Right forelimb (tissue), 1 donor: Measurements from ENCODE around the gene KIAA0319L.
"Not testable (repeated sequence)": the region's sequence is repeated elsewhere in the genome, so short reads cannot be mapped to it uniquely, and the experiment has no call there.

Experiments used
- DNase-seq: peaks from one replicate; pipeline ENCODE4 v3.0.0-alpha.2; 2018

Gene KIAA0319L

DNA sequence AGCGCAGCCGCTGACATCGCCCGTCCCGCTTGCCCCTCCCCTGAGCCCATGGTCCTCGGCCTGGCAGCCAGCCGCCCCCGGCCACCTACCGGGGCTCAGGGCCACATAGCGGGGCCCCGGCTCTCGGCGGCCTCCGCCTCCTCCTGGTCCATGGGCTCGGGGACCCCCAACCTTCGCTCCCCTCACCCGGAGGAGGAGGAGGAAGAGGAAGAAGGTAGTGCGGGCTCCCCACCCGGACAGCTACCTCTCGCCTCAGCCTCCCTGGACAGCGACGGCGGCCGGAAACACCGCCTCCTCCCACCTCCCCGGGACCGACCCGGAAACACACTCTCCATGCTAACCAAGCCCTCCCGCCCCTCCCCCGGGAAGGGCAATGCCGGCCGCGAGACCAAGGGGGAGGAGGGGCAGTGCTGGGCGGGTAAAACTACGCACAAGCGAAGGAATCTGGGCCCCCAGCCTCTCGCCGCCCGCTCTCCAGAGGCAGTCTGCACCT lies at the start of gene KIAA0319L:
Gene KIAA0319L (minus strand): TSS at position 286 of the 493 bp plus-strand sequence. CDS start 2,912 bp downstream, outside the sequence.
- DNase-seq: no peak

GRCh38 chr1:35605867-35606182 lies 48.6 kb upstream of the KIAA0319L start:
- DNase-seq: no peak

DNA sequence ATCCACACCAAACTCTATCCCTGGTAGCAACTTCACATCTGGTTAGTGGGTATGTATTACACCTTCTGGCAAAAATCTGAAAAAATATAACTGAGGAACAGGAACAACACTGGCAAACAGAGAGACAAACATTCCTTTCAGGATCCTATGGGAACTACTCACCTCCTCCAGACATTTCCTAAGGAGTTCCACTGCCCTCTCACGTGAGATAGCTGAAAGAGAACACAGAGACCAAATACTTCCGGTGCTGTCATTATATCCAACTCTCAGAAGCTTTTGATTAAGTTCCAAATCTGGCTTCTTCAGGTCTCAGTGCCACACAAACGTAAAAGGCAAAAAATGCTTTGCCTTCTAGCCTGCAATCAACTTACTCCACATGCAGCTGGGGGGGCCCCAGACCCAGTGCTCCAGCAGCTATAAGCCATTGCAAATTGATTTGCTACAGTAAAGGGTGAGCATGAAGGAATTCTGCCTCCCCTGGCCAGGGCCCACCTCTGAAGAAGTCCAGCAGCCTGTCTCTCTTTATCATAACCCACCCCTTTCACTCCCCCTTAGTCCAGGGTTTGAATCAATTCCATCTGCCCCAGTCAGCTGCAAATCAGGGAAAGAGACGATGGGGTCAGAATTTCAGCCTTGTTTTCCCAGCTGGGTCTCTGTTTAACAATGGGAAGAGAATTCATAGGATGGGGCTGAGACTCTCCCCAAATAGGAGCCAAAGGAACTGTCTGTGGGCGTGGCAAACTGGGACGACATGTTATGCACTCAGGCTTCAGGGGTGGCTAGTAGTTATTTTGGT lies 48.1 kb upstream of the KIAA0319L start:
- no peak for DNase-seq

DNA sequence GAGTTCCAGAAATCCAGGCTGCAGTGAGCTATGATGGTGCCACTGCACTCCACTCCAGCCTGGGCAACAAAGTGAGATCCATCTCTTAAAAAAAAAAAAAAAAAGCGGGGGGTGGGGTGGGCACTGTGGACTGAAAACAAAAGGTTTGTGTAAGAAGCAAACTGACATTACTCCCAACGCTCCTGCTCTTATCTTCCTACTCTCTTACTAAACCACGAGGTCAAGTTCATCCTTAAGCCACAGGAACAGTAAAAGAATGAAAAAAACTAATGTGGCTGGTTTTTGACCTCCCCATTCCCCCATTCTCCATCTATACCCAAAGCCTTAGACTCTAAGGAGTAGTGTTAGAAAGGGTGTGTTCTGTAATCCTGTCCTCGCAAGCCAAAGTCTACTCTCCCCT lies 46.7 kb upstream of the KIAA0319L start:
- DNase-seq: no peak

DNA sequence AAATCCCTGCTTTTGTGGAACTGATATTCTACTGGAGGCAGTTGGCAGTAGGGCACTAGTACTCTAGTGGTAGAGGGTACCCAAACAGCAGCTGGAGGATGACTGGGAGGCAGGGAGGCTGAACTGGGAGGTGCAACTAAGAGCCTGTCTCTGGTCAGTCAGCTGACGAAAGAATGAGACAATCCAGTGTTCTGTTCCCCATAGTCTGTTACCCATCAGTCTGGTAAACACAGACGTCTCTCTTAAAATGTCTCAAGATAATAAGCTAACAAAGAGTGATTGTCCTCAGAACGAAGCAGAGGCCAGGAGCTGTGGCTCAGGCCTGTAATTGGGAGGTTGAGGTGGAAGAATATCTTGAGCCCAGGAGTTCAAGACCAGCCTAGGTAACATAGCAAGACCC lies 46.3 kb upstream of the KIAA0319L start:
- DNase-seq: no peak

- DNase-seq: no peak
These were observed 43.4 kb upstream of the KIAA0319L start for GRCh38 chr1:35600593-35600992.

DNA sequence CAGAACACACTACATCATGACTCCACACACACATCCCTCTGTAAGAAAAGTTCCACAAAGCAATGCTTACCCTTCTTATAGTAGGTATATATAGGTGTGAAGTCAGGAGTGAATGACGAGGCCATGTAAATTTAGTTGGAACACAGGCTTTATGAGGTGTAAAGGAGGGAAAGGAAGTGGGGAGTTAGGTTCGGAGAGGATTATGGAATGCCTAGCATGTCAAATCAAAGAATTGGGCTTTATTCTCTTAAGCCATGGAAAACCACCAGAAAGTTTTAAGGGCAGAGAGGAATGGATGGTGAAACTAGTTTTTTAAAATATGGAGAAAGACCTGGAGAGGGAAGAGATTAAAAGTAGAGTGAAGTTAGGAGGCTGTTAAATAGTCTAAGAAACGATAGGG lies 42.2 kb upstream of the KIAA0319L start:
- no peak for DNase-seq

- no peak for DNase-seq
These were observed 41.7 kb upstream of the KIAA0319L start for GRCh38 chr1:35598895-35599294.

GRCh38 chr1:35597870-35598269 lies 40.7 kb upstream of the KIAA0319L start:
- DNase-seq: no peak

- DNase-seq: no peak
These were observed 38.5 kb upstream of the KIAA0319L start for GRCh38 chr1:35595684-35596083.

GRCh38 chr1:35594005-35594760 lies 37.0 kb upstream of the KIAA0319L start:
- no peak for DNase-seq

DNA sequence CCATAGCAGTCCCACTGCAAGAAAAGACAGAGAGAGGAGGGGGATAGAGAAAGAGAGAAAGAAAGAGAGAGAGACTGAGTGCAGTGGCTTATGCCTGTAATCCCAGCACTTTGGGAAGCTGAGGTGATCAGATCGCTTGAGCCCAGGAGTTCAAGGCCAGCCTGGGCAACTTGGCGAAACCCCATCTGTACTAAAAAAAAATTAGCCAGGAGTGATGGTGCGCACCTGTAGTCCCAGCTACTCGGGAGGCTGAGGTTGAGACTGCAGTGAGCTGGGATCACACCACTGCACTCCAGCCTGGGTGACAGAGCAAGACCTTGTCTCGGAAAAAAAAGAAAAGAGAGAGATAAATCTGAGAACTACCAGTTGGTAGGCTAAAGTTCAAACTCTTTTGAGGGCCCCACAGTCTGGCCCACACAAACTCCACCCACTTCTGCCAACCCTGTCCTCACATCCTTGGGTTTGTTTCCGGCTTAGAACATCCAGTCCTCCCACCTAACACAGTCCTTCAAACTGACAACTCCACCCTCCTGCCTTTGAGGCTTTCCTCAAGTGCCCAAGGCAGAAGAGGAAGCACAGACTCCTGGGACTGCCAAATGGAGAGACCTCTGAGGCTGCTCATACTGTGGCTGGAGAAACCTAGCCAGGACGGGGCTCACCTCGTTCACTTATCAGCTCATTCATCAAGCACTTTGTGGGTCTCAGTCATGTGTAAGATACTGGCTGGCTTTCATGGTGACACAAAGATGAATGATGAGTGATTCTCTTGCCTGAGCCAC lies 36.0 kb upstream of the KIAA0319L start:
- DNase-seq: no peak

GRCh38 chr1:35591211-35591610 lies 34.0 kb upstream of the KIAA0319L start:
- DNase-seq: no peak

GRCh38 chr1:35590476-35591040 lies 33.4 kb upstream of the KIAA0319L start:
- no peak for DNase-seq

- no peak for DNase-seq
These were observed 32.6 kb upstream of the KIAA0319L start for GRCh38 chr1:35589516-35590427.

GRCh38 chr1:35588197-35588910 lies 31.2 kb upstream of the KIAA0319L start:
- peak; percentile 22 for DNase-seq

GRCh38 chr1:35587736-35588135 lies 30.5 kb upstream of the KIAA0319L start:
- DNase-seq: peak; percentile 11

DNA sequence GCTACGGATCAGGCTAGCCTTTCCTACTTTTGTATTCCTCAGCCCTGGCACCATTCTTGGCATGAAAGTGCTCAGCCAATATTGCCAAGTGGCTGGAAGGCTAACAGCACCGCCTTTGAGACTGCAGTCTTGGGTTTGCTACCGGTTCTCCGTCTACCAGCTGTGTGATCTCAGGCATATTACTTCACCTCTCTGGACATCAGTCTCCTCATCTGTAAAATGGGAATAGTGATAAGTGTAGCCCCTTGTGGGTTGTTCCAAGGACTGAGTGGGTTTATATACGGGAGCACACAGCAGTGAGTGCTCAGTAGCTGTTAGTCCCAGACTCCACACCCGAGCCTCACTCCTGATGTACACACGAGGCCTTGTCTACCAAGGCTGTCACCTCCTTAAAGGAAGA lies 29.6 kb upstream of the KIAA0319L start:
- DNase-seq: no peak

GRCh38 chr1:35585805-35586204 lies 28.6 kb upstream of the KIAA0319L start:
- peak; percentile 9 for DNase-seq

DNA sequence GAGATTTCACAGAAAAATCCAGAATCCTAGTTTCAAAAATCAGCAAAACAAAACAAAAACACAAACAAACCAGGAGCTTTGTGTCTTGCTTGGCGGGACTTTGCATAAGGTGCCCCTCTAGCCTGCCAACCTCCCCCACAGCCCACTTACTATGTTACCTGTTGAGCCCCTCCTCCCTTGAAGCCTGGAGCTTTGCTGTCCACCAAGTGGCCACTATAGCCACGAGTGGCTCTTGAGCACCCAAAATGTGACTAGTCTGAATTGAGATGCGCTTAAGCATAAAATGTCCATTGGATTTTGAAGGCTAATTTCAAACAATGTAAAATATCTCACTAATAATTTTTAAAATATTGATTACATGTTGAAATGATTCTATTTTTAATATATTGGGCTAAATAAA lies 28.1 kb upstream of the KIAA0319L start:
- DNase-seq: peak; percentile 6

DNA sequence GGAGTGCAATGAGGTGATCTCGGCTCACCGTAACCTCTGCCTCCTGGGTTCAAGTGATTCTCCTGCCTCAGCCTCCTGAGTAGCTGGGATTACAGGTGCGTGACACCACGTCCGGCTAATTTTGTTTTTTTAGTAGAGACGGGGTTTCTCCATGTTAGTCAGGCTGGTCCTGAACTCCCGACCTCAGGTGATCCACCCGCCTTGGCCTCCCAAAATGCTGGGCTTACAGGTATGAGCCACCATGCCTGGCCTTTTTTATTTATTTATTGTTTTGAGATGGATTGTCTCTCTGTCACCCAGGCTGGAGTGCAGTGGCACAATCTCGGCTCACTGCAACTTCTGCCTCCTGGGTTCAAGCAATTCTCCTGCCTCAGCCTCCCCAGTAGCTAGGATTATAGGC lies 24.4 kb upstream of the KIAA0319L start:
- DNase-seq: not testable (repeated sequence)
